ENCODE measurements around the gene RASSF7.

The RASSF7 gene

GRCh38 chr11:554428-555226 is 6.1 kb upstream of the RASSF7 start:
- TF ChIP-seq CTCF (IDR thresholded peaks at IDR 0.05; ENCODE audit: insufficient read depth, missing control alignments), result peak; percentile 63
- DNase-seq (ENCODE audit: insufficient read length, low spot score), result peak; percentile 45
- no peak for FAIRE-seq

GRCh38 chr11:555227-555779 is 5.5 kb upstream of the RASSF7 start:
- no peak for FAIRE-seq
- TF ChIP-seq CTCF (IDR thresholded peaks at IDR 0.05; ENCODE audit: insufficient read depth, missing control alignments), result no peak
- no peak for DNase-seq (ENCODE audit: insufficient read length, low spot score)

GRCh38 chr11:555780-556661 is 4.7 kb upstream of the RASSF7 start:
- FAIRE-seq (no peak), DNase-seq (ENCODE audit: insufficient read length, low spot score) (no peak)
- TF ChIP-seq CTCF (IDR thresholded peaks at IDR 0.05; ENCODE audit: insufficient read depth, missing control alignments), result no peak

- FAIRE-seq, result no peak
- TF ChIP-seq CTCF (IDR thresholded peaks at IDR 0.05; ENCODE audit: insufficient read depth, missing control alignments), result no peak
- DNase-seq (ENCODE audit: insufficient read length, low spot score), result no peak
Measured at GRCh38 chr11:556662-557256, 4.0 kb upstream of the RASSF7 start.

DNA sequence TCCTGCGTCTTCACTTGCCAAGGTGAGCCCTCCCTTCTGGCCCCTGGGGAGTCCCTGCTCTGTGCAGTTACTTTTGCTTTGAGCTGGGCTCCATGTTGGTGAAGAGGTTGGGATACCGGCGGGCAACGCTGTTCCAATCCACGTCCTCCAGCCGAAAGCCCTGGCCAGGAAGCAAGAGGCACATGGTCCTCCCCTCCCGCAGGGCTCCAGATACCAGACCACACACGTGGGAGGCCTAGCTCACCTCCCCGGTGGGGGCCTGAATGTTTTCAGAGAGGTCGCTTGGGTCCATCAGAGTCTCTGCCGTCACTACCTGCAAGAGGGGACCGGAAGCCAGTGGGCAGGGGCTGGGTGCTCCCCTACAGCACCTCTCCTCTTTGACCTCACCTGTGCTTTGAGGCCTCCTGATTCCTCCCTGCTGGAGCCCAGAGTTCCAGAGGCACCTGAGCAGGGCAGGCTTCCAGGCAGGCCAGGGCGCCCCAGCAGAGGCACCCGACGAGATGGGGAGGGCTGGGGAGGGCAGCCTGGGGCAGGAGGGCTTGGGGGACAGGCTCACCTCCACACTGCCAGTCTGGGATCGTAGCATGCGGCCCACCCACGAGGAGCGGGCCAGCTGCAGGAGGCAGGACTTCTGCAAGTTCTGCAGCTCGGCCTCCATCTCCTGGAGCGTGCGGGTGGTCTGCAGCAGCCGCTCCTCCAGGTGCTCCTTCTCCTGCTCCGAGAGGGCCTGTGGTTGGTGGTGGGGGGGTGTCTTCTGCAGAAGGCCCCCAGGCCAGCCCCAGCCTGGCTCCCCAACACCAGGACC is 3.2 kb upstream of the RASSF7 start:
- no peak for TF ChIP-seq CTCF (IDR thresholded peaks at IDR 0.05; ENCODE audit: insufficient read depth, missing control alignments)
- FAIRE-seq (no peak), DNase-seq (ENCODE audit: insufficient read length, low spot score) (no peak)

- FAIRE-seq, result no peak
- TF ChIP-seq CTCF (IDR thresholded peaks at IDR 0.05; ENCODE audit: insufficient read depth, missing control alignments), result no peak
- DNase-seq (ENCODE audit: insufficient read length, low spot score), result no peak
Measured at GRCh38 chr11:558503-558902, 2.3 kb upstream of the RASSF7 start.

All from D721Med (cell line).